22Rv1 (cell line): ENCODE measurements around the gene ZNF14.
"Not testable (repeated sequence)": the region's sequence is repeated elsewhere in the genome, so short reads cannot be mapped to it uniquely, and the experiment has no call there.

Source experiments
- ZFX ChIP-seq: fragments of 450-650 bp; IDR thresholded peaks from 2 replicates; pipeline ENCODE4 v1.6.1; 2017; ENCODE audit warnings: antibody characterized with exemption, borderline replicate concordance
- TF ChIP-seq, protein P1 (sequence below): fragments of 450-650 bp; IDR thresholded peaks from 2 replicates; pipeline ENCODE4 v1.5.1; 2017; ENCODE audit warnings: mild to moderate bottlenecking

DNA sequence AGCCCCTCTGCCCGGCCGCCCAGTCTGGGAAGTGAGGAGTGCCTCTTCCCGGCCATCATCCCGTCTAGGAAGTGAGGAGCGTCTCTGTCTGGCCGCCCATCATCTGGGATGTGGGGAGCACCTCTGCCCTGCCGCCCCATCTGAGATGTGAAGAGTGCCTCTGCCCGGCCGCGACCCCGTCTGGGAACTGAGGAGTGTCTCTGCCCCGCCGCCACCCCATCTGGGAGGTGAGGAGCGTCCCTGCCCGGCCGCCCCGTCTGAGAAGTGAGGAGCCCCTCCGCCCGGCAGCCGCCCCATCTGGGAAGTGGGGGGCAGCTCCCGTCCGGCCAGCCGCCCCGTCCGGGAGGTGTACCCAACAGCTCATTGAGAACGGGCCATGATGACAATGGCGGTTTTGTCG, 37.1 kb upstream of the ZNF14 start:
- TF ChIP-seq, protein P1, sequence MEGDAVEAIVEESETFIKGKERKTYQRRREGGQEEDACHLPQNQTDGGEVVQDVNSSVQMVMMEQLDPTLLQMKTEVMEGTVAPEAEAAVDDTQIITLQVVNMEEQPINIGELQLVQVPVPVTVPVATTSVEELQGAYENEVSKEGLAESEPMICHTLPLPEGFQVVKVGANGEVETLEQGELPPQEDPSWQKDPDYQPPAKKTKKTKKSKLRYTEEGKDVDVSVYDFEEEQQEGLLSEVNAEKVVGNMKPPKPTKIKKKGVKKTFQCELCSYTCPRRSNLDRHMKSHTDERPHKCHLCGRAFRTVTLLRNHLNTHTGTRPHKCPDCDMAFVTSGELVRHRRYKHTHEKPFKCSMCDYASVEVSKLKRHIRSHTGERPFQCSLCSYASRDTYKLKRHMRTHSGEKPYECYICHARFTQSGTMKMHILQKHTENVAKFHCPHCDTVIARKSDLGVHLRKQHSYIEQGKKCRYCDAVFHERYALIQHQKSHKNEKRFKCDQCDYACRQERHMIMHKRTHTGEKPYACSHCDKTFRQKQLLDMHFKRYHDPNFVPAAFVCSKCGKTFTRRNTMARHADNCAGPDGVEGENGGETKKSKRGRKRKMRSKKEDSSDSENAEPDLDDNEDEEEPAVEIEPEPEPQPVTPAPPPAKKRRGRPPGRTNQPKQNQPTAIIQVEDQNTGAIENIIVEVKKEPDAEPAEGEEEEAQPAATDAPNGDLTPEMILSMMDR: not testable (repeated sequence)
- not testable (repeated sequence) for TF ChIP-seq ZFX
